Prostate gland (tissue), 2 donors: ENCODE data around the gene MCC.

ENCODE experiments used
- POLR2A ChIP-seq: fragments of 450-650 bp; IDR thresholded peaks from one replicate; pipeline ENCODE4 v1.6.1; 2016; ENCODE audit warnings: antibody characterized with exemption, mild to moderate bottlenecking
- POLR2AphosphoS5 ChIP-seq: sonication (generic); formaldehyde crosslinking; IDR thresholded peaks from one replicate; pipeline ENCODE4 v1.6.1; 2017; ENCODE audit warnings: antibody characterized with exemption
- TF ChIP-seq, protein P1 (sequence below), 4 experiments: fragments of 200-600 bp in 2 of 4; fragments of 450-650 bp in 2 of 4; sonication (generic) in 2 of 4; IDR thresholded peaks; 1 replicate in 3 of 4; 2 replicates in 1 of 4; pipeline ENCODE4 v1.5.1; 2016 to 2019; ENCODE audit warnings: antibody characterized with exemption in 4 of 4, mild to moderate bottlenecking in 2 of 4, moderate library complexity in 2 of 4

- TF ChIP-seq, protein P1, sequence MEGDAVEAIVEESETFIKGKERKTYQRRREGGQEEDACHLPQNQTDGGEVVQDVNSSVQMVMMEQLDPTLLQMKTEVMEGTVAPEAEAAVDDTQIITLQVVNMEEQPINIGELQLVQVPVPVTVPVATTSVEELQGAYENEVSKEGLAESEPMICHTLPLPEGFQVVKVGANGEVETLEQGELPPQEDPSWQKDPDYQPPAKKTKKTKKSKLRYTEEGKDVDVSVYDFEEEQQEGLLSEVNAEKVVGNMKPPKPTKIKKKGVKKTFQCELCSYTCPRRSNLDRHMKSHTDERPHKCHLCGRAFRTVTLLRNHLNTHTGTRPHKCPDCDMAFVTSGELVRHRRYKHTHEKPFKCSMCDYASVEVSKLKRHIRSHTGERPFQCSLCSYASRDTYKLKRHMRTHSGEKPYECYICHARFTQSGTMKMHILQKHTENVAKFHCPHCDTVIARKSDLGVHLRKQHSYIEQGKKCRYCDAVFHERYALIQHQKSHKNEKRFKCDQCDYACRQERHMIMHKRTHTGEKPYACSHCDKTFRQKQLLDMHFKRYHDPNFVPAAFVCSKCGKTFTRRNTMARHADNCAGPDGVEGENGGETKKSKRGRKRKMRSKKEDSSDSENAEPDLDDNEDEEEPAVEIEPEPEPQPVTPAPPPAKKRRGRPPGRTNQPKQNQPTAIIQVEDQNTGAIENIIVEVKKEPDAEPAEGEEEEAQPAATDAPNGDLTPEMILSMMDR (IDR thresholded peaks at IDR 0.05), result no peak
- TF ChIP-seq POLR2AphosphoS5 (no peak), POLR2A (no peak)
Measured at GRCh38 chr5:113177225-113177624, 311.0 kb downstream of the MCC start.
